Spleen (tissue), 7 donors: ENCODE data around the gene MYO16.

Source experiments
- CTCF ChIP-seq, 11 experiments: fragments of 200-600 bp in 7 of 11; fragments of 450-650 bp in 4 of 11; sonication (generic) in 4 of 11; IDR thresholded peaks in 8 of 11; conservative IDR thresholded peaks in 3 of 11; 1 replicate in 7 of 11; 2 replicates in 4 of 11; pipeline versions ENCODE4 v1.4.0 to v1.8.0; 2016 to 2021; ENCODE audit warnings: antibody characterized with exemption in 11 of 11, inconsistent platforms in 4 of 11, mild to moderate bottlenecking in 1 of 11
- POLR2A ChIP-seq, 3 donors: fragments of 450-650 bp; IDR thresholded peaks; one replicate each; pipeline ENCODE4 v1.5.1; 2017; ENCODE audit warnings: antibody characterized with exemption in 3 of 3, mild to moderate bottlenecking in 1 of 3
- donor health status: DM: no; HTN: no; CAD: no; lungs with moderate emphysema.
- donor health status: DM: no; HTN: no; CAD: no.
- donor health status: DM: no; HTN: no; CAD: no.

DNA sequence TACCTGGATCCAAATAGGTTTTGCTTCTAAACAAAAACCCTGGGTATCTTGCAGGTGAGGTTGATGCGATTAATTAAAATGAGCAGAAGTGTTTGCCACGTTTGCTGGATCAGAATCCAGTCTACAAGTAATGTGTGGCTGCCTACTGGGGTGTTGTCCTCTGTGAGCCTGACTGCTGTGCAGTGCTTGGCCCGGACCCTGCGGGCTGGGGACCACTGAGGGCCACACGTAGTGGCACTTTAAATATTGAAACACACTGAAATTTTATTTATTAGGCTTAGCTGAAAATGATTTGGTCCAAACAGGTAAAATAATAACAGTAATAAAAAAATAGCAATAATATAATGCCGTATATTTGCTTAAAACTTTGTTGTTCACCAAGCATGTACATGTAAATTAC lies 338.0 kb downstream of the MYO16 start:
- TF ChIP-seq CTCF (IDR thresholded peaks at IDR 0.05 in 8 of 11, conservative IDR thresholded peaks at IDR 0.05 in 3 of 11), result no peak
- no peak for TF ChIP-seq POLR2A (IDR thresholded peaks at IDR 0.05)
